ENCODE results near the gene CHMP4A.

The CHMP4A gene

DNA sequence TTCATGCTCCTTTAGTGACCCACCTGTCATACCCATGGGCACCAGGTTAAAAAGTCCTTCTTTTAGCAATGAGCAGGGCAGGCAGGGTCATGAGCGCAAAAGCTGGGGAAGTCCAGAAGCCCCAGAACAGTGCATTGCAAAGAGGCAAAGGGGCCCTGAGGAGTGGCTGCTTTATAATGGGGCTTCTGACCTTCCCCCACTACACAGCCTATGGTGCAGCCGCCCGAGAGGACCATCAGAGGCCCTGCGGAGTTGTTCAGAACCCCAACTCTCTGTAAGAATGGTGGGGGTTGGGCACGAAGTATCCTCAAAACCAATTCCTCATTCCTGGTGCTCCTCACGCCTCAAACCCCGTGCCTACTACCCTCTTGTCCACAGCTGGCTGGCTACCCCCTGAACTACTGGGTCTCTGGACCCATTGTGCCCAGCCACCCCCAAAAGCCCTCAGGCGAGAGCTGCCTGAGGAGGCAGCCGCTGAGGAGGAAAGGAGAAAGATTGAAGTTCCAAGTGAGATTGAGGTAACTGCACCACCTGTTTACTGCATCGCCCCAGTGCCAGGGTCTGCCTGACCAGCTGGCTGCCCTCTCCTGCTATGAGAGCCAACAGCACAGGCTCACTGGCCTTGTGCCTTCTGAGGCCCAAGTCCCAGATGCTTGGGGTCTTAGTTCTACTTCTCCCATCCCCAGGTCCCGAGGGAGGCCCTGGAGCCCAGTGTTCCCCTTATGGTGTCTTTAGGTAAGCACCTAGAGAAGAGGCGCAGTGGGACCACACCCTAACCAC, 34.7 kb downstream of the CHMP4A start:
- DNase-seq (ENCODE audit: low read depth in 3 of 3): no peak

DNA sequence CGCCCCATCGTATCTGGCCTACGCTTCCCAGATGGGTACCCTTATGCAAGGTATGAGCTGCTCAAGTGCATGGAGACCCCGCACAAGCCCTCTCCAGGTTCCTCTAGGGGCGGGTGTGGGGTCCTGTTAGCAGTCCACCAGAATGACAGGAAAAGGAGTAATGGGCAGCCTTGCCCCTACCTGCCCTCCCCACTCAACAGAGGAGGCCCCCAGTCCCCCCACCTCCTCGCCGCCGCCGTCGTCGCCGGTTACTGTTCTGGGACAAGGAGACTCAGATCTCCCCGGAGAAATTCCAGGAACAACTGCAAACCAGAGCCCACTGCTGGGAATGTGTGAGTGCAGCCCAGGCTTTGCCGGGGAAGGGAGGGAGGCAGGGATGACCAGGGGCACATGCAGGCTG, 35.4 kb downstream of the CHMP4A start:
- no peak for DNase-seq (ENCODE audit: low read depth in 3 of 3)

DNA sequence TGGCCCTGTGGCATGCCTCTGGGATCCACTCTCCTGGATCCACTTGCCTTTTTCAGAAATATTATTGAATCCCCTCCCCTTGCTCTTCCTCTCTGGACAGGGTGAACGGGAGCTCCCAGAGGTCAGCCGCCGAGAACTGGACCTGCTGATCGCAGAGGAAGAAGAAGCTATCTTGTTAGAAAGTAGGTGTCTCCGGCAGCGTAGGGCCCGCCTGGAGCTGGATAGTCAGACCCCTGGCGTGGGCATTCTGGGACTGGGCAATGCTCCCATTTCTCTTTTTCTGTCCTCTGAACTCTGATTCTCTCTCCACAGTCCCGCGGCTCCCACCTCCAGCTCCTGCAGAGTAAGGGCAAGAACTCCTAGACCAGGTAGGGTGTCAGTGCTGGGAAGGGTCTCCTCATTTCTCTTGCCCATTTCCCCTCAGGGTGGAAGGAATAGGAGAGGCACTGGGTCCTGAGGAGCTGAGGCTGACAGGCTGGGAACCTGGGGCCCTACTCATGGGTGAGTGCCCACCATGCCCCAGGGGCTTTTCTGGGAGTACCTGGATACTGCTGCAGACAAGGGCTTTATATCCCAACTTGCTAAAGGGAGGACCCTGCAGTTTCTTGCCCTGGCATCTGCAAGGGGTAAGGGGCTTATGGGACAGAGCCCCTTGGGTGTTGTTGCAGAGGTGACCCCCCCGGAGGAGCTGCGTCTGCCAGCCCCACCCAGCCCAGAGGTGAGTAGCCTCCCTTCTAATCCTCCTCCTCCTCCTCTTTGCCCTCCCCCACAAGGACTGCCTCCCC, 36.1 kb downstream of the CHMP4A start:
- DNase-seq (ENCODE audit: low read depth in 3 of 3): no peak

DNA sequence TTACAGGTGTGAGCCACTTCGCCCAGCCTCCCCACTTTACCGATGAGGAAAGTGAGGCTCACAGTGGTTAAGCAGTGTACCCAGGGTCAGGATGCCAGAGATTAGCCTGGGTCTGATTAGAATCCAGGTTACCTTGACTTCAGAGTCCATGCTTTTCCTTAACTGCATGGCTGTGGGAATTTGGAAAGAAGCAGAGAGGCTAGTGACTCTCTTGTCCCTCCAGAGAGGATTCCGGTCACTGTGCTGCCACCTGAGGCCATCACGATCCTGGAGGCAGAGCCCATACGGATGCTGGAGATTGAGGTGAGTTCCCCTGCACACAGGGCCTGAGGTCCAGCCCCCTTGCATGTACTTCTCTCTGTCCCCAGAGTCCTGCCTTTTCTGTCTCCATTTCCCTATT, 36.7 kb downstream of the CHMP4A start:
- DNase-seq (ENCODE audit: low read depth in 3 of 3): no peak

DNA sequence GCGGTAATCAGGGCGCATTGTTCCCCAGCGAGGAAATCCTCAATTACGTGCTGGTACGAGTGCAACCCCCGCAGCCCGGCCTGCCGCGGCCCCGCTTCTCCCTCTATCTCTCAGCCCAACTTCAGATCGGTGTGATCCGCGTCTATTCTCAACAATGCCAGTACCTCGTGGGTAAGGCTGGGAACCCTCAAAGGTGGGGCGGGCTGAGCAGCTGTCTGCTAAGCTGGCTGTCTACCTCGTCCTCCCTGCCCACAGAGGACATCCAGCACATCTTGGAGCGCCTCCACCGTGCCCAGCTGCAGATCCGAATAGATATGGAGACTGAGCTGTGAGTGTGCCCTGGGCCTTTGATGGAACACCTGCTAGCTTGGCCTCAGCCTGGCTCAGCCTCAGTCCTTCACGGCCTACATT, 40.4 kb downstream of the CHMP4A start:
- no peak for DNase-seq (ENCODE audit: low read depth in 3 of 3)

DNA sequence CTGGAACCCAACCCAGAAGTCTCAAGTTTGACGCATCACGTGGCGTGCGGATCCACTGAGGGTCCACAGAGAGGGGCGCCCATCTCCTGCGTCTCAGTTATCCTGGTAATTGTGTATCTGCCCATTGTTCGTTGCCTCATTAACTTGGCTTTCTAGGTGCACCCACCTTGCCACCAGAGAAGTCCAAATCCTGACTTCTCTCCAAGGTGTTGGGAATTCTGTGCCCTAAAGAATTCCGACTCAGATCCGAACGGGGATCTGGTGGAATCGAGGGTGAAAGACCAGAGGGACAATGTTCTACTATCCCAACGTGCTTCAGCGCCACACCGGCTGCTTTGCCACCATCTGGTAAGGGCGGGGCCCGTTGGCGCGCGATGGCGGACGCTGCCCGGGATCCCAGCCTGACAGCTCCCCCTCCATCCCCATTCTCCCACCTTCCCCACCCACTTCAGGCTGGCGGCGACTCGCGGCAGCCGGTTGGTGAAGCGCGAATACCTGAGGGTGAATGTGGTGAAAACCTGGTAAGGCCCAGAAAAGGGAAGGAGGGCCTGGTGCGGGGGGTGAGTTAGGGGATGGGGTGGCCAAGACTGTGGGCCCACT, 40.9 kb downstream of the CHMP4A start:
- DNase-seq (ENCODE audit: low read depth in 3 of 3): no peak

DNA sequence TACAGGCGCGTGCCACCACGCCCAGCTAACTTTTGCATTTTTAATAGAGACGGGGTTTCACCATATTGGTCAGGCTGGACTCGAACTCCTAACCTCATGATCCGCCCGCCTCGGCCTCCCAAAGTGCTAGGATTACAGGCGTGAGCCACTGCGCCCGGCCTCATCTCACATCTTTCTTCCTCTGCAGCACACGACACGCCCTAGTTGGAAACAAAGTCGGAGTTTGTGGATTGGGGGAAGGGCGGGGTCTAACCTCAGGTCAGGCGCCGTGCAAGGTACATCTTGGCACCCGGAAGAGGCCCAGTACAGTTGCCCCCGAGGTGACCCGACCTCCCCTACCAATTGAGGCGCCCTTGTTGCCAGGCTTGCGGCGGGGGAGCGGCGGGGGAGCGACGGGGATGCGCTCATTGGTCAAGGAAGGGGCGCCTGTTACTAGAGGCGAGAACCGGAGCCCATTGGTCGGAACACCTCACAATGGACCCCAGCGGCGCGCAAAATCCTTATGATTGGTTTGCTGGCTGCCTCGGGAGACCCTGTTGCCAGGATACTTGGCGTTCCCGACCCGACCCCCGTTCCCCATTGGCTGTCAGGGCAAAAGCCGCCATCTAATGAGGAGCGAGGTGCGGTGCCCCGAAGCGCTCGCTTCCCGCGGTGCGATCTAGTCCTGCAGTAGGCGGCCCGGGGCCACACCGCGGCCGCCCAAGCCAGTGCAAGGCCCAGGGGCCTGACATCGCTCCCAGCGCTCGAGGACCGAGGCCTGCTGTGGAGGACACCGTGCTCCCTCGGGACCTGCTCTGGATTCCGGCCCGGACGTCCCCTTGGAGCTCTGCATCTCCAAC, 41.6 kb downstream of the CHMP4A start, which contains the start of gene REC8:
REC8 (plus strand) TSS at position 659 of the 839 bp plus-strand sequence. CDS start 473 bp downstream, outside the sequence.
- peak; percentile 34 to 42 (median 38) for DNase-seq (ENCODE audit: low read depth in 3 of 3)

DNA sequence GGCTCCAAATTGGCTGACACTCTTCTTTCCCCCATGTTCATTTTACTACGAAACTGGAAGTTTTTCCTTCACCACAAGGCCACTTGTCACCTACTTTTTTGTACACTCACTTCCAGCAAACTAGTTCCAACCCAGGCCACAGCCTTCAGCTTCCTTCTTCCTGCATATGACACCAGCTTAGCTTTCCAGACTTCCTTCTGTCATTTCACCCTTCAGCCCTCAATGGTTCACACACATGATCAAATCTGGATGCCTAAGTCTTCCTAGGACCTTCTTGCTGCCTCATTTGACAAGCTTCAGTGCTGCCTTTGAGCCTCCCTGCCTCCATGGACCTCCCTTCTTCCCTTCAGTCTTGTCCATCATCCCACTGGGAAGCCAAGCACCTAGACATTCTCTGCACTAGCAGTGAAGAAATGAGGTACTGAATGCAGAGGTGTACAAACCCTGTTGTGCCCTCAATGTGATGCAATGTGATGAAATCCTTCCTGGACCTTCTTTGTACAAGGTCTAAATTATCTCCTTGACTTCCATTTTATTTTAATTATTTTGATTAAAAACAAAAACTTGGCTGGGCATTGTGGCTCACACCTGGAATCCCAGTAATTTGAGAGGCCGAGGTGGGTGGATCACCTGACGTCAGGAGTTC, 45.7 kb downstream of the CHMP4A start:
- no peak for DNase-seq (ENCODE audit: low read depth in 3 of 3)

DNA sequence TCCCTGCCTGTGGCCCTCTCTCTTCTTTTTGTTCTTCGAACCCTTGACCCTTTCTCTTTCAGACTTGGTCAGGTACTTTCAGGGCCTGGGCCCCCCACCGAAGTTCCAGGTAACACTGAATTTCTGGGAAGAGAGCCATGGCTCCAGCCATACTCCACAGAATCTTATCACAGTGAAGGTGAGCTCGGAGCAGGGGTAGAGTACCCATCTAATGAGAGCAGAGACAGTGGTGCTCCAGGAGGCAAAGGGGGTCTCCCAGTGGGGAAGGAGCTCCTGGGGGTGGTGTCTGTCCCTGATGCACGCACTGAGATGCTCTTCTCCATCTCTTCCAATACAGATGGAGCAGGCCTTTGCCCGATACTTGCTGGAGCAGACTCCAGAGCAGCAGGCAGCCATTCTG, 47.5 kb downstream of the CHMP4A start:
- DNase-seq (ENCODE audit: low read depth in 3 of 3): no peak

DNA sequence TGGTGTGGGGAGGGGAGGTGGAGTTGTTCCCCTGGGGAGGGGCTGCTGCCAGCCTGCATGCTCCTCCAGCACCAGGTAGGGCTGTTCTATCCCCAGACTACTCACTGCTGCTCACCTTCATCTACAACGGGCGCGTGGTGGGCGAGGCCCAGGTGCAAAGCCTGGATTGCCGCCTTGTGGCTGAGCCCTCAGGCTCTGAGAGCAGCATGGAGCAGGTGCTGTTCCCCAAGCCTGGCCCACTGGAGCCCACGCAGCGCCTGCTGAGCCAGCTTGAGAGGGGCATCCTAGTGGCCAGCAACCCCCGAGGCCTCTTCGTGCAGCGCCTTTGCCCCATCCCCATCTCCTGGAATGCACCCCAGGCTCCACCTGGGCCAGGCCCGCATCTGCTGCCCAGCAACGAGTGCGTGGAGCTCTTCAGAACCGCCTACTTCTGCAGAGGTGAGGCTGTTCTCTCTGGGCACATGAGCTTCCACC, 48.7 kb downstream of the CHMP4A start:
- no peak for DNase-seq (ENCODE audit: low read depth in 3 of 3)

DNA sequence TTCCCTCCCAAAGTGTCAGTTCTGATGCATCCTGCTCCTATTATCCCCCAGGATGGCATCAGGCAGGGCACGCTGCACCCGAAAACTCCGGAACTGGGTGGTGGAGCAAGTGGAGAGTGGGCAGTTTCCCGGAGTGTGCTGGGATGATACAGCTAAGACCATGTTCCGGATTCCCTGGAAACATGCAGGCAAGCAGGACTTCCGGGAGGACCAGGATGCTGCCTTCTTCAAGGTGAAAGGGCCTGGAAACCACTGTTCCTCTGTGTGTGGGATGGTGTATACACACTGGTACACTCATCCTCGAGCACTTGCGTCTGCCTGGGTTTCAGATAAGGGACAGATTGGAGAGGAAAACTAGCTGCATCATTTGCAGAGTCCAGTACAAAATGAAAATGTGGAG, 51.2 kb downstream of the CHMP4A start:
- no peak for DNase-seq (ENCODE audit: low read depth in 3 of 3)

DNA sequence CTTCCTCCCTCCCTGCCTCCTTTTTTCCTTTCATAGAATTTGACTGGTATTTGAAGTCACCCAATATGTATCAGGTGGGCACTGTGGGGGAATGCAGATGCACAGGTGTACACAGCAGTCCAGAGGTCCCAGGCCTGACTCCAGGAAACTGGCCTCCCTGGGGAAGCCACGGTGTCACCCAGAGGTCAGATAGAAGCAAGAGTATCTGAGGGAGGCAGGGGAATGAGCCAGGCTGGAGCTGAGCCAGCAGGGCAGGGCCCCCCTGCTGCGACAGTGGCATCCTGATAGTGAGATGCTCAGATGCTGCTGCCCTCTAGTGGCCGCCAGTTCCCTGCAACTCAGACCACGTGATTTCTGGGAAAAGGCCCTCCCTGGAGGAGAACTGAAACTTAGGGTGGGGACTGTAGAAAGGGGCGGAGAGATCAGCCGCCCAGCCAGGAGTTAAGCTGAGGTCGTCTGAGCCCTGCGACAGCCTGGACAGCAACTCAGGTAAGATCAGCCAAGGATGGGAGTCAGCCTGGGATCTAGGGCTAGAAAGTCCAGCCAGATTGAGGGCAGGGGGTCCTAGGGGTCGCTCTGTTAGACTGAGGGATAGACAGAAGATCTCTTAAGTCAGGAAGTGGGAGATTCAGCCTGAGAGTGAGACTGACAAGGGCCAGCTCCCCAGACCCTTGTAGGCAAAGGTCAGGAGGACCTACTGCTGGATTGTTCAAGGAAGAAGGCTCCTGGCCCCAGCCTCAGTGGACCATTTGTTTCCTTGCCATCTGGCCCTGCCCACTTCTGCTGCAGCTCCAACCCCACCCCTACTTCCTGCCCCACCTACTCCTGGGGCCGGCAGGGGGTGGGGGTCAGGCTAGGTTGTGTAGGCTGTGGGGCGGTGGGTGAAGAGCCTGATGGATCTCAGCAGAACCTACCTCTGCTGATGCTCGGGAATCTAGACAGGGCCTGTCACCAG, 52.2 kb downstream of the CHMP4A start, which contains the start of gene IRF9:
IRF9 (plus strand) TSS at position 416 of the 955 bp plus-strand sequence. CDS start 880 bp downstream, outside the sequence.
- peak; percentile 95 to 99 (median 97) for DNase-seq (ENCODE audit: low read depth in 3 of 3)

DNA sequence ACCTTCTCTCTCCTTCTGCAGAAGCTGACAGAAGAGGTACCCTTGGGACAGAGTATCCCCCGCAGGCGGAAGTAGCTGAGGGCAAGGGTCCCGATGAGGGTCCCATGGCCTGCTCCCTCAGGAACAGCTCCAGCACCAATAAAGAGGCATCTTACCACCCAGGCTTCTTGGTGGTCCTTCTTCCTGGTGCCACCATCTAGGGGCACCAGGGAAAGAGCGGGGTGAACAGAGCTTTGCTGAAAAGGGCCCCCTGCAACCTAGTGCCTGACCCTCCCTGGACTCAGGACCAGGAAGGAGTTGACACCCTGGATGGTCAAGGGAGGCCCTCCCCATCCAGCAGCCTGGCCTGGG, 52.8 kb downstream of the CHMP4A start:
- DNase-seq (ENCODE audit: low read depth in 3 of 3): no peak

DNA sequence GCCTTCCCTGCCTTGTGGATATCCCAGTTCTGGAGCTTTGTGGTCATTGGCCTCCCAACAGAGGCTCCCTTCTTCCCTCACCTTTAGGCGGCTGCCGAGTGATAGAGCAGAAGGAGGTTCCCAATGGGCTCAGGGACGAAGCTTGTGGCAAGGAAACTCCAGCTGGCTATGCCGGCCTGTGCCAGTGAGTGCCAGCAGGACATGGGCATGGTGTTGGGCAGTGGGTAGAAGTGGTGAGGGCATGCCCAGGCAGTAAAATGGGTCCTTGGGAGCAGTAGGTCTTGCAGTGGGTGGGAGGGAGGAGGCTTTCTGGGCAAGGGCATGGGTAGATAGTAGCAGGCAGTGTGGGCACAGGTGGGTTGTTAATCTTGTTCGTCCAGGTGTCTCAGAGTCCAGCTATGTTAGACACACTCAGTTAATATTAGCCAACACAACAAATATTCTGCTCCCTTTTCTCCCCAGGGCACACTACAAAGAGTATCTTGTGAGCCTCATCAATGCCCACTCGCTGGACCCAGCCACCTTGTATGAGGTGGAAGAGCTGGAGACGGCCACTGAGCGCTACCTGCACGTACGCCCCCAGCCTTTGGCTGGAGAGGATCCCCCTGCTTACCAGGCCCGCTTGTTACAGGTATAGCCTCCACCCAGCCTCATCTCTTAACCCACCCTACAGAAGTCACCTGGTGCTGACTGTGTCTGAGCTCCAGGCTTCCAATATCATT, 53.4 kb downstream of the CHMP4A start:
- no peak for DNase-seq (ENCODE audit: low read depth in 3 of 3)
